PFSK-1 (cell line): ENCODE measurements around the gene RGS5.

Source experiments
- FOXP2 ChIP-seq: optimal IDR thresholded peaks from 2 replicates; pipeline ENCODE3; 2011; ENCODE audit warnings: borderline replicate concordance, control low read depth, inconsistent platforms; ENCODE audit not compliant: insufficient read depth; ENCODE audit errors: extremely low read length, extremely low read depth
- POLR2AphosphoS5 ChIP-seq: IDR thresholded peaks from 2 replicates; pipeline ENCODE4 v1.6.1; 2012; ENCODE audit warnings: low read depth, mild to moderate bottlenecking, control low read depth, low read length, moderate library complexity
- REST ChIP-seq, 2 experiments: IDR thresholded peaks; 2 replicates each; pipeline versions ENCODE4 v1.6.1 to v1.8.0; 2011 to 2012; ENCODE audit warnings: low read depth in 2 of 2, low read length in 2 of 2, control low read depth in 1 of 2, inconsistent platforms in 1 of 2, mild to moderate bottlenecking in 1 of 2, moderate library complexity in 1 of 2; ENCODE audit not compliant: insufficient read depth in 1 of 2
- SIN3A ChIP-seq: IDR thresholded peaks from 2 replicates; pipeline ENCODE4 v1.6.1; 2012; ENCODE audit warnings: mild to moderate bottlenecking, low read length, moderate library complexity, borderline replicate concordance; ENCODE audit not compliant: insufficient read depth
- TAF1 ChIP-seq: IDR thresholded peaks from 2 replicates; pipeline ENCODE4 v1.6.1; 2012; ENCODE audit warnings: low read length, control low read depth, borderline replicate concordance; ENCODE audit not compliant: insufficient read depth

Gene RGS5

GRCh38 chr1:163231385-163231784, 28.7 kb upstream of the RGS5 start:
- no peak for TF ChIP-seq TAF1
- TF ChIP-seq SIN3A, result no peak
- no peak for TF ChIP-seq REST (IDR thresholded peaks at IDR 0.05; ENCODE audit: insufficient read depth in 1 of 2, low read depth in 2 of 2, low read length in 2 of 2)
- TF ChIP-seq POLR2AphosphoS5, result no peak
- no peak for TF ChIP-seq FOXP2

- TF ChIP-seq REST (IDR thresholded peaks at IDR 0.05; ENCODE audit: insufficient read depth in 1 of 2, low read depth in 2 of 2, low read length in 2 of 2) (no peak), FOXP2 (no peak), POLR2AphosphoS5 (no peak), TAF1 (no peak), SIN3A (no peak)
Measured at GRCh38 chr1:163230827-163231226, 28.1 kb upstream of the RGS5 start.

GRCh38 chr1:163227126-163227525, 24.4 kb upstream of the RGS5 start:
- TF ChIP-seq FOXP2 (no peak), POLR2AphosphoS5 (no peak), SIN3A (no peak), REST (IDR thresholded peaks at IDR 0.05; ENCODE audit: insufficient read depth in 1 of 2, low read depth in 2 of 2, low read length in 2 of 2) (no peak), TAF1 (no peak)

- TF ChIP-seq TAF1, result no peak
- no peak for TF ChIP-seq FOXP2
- TF ChIP-seq POLR2AphosphoS5, result no peak
- no peak for TF ChIP-seq REST (IDR thresholded peaks at IDR 0.05; ENCODE audit: insufficient read depth in 1 of 2, low read depth in 2 of 2, low read length in 2 of 2)
- TF ChIP-seq SIN3A, result no peak
Measured at GRCh38 chr1:163213626-163214025, 10.9 kb upstream of the RGS5 start.

GRCh38 chr1:163211667-163212066, 9.0 kb upstream of the RGS5 start:
- TF ChIP-seq POLR2AphosphoS5, result no peak

GRCh38 chr1:163205513-163205912, 2.8 kb upstream of the RGS5 start:
- no peak for TF ChIP-seq REST (IDR thresholded peaks at IDR 0.05; ENCODE audit: insufficient read depth in 1 of 2, low read depth in 2 of 2, low read length in 2 of 2)
- TF ChIP-seq TAF1, result no peak
- no peak for TF ChIP-seq POLR2AphosphoS5
- TF ChIP-seq SIN3A, result no peak
- no peak for TF ChIP-seq FOXP2
